Measurements from ENCODE around the gene PNRC2. TPM values are rescaled to one million over a fixed set of nuclear protein-coding genes. Genes with fewer than 3 reads are reported as not detected.

PNRC2 gene
- total RNA-seq, result 100 to 1,000 TPM; 126 to 163 (median 134) TPM

GRCh38 chr1:23959461-23960290 lies at the start of gene PNRC2:
Gene PNRC2, plus strand, starts transcription at chr1:23959828. Its CDS starts 1,630 bp downstream, at chr1:23961458.
- H3K27me3 ChIP-seq, result no peaks in the 10 kb centered on the region
- H3K9me3 ChIP-seq, result no peaks in the 10 kb centered on the region
- DNase-seq (ENCODE audit: low spot score in 2 of 2), result peak; percentile 98
- H3K4me1 ChIP-seq, result no peaks in the 10 kb centered on the region
- H3K36me3 ChIP-seq, result no peaks in the 10 kb centered on the region
- TF ChIP-seq CTCF (IDR thresholded peaks at IDR 0.05) (peak in 1 of 3 donors; percentile 14), POLR2AphosphoS5 (IDR thresholded peaks at IDR 0.05) (peak; percentile 88 to 99 (median 98)), POLR2A (IDR thresholded peaks at IDR 0.05) (peak; percentile 85)
- H3K27ac ChIP-seq, result peak within 1 kb of the TSS; percentile 98 to 100
- peak within 1 kb of the TSS; percentile 69 to 89 (median 85) for H3K4me3 ChIP-seq
- intact Hi-C loops (cut with DNase I; ENCODE audit: low total_unique reads), result loop anchor here (10.0 kb wide), 1 partner anchor 65 kb away; no protein-coding TSS in a partner anchor

- Histone ChIP-seq H3K36me3 (no peaks in the 10 kb centered on the region), H3K9me3 (no peaks in the 10 kb centered on the region), H3K4me3 (no peak overlapping the region), H3K4me1 (no peaks in the 10 kb centered on the region), H3K27me3 (peaks cover 0 to 2% of the 10 kb centered on the region in 2 donors), H3K27ac (no peak overlapping the region)
- no peak for TF ChIP-seq CTCF (IDR thresholded peaks at IDR 0.05)
- DNase-seq (ENCODE audit: low spot score in 2 of 2), result no peak
- intact Hi-C loops (cut with DNase I; ENCODE audit: low total_unique reads), result no loop called here
Observed at GRCh38 chr1:23910144-23910543, 49.5 kb upstream of the PNRC2 start.

- intact Hi-C loops (cut with DNase I; ENCODE audit: low total_unique reads), result no loop called here
Observed at GRCh38 chr1:23910553-23911246, 48.9 kb upstream of the PNRC2 start.

GRCh38 chr1:23911921-23912320 lies 47.7 kb upstream of the PNRC2 start:
- H3K36me3 ChIP-seq, result no peaks in the 10 kb centered on the region
- TF ChIP-seq POLR2A (IDR thresholded peaks at IDR 0.05), result no peak
- TF ChIP-seq POLR2AphosphoS5 (IDR thresholded peaks at IDR 0.05), result no peak
- TF ChIP-seq CTCF (IDR thresholded peaks at IDR 0.05), result no peak
- no peaks in the 10 kb centered on the region for H3K9me3 ChIP-seq
- intact Hi-C loops (cut with DNase I; ENCODE audit: low total_unique reads), result no loop called here
- no peak overlapping the region for H3K27ac ChIP-seq
- no peaks in the 10 kb centered on the region for H3K27me3 ChIP-seq
- H3K4me3 ChIP-seq, result no peak overlapping the region
- no peak for DNase-seq (ENCODE audit: low spot score in 2 of 2)
- H3K4me1 ChIP-seq, result no peaks in the 10 kb centered on the region

More at GRCh38 chr1:23910553-23911246, 48.9 kb upstream of the PNRC2 start:
- Histone ChIP-seq H3K27ac (no peak overlapping the region), H3K4me3 (no peak overlapping the region), H3K27me3 (no peaks in the 10 kb centered on the region), H3K9me3 (no peaks in the 10 kb centered on the region), H3K4me1 (no peaks in the 10 kb centered on the region), H3K36me3 (no peaks in the 10 kb centered on the region)
- TF ChIP-seq CTCF (IDR thresholded peaks at IDR 0.05), result no peak
- TF ChIP-seq POLR2AphosphoS5 (IDR thresholded peaks at IDR 0.05), result no peak
- no peak for TF ChIP-seq POLR2A (IDR thresholded peaks at IDR 0.05)
- no peak for DNase-seq (ENCODE audit: low spot score in 2 of 2)

All from breast epithelium (tissue), 4 donors.